A549 (cell line): ENCODE data around the gene SUPT4H1. TPM values are rescaled to one million over a fixed set of nuclear protein-coding genes. Genes with fewer than 3 reads are reported as not detected.
A peak's percentile ranks its signal among the peaks of the same experiment; 100 is the strongest.

Source experiments
- ATAC-seq, 2 experiments: fragments of 200-7000 bp in 1 of 2; fragments of >200 bp in 1 of 2; cut with Nextera tagmentation in 1 of 2; cut with Tn5 transposase in 1 of 2; 3 replicates each; pipeline versions ENCODE4 v1.8.0 to v1.9.1; 2018 to 2020; ENCODE audit warnings: mild to moderate bottlenecking in 1 of 2, moderate library complexity in 1 of 2
- CTCF ChIA-PET: fragments of 300-600 bp; sonication (Branson Sonifier 250); formaldehyde crosslinking; extraction: SDS; loops from one replicate; lab custom pipeline; 2021; ENCODE audit warnings: antibody characterized with exemption, inconsistent platforms; lab: Yijun Ruan, JAX
- POLR2A ChIA-PET: fragments of 350-600 bp; formaldehyde crosslinking; extraction: SDS; loops from one replicate; lab custom pipeline; 2021; ENCODE audit warnings: antibody characterized with exemption, inconsistent platforms; lab: Yijun Ruan, JAX
- DNase-seq, 2 experiments: peaks; one replicate each; pipeline versions ENCODE4 v3.0.0 to v3.0.0-alpha.2; 2011 to 2016; ENCODE audit warnings: low read depth in 1 of 2, low spot score in 1 of 2
- FAIRE-seq: peaks from 2 replicates; lab custom pipeline; 2011; peaks lifted over from hg19 to GRCh38; lab: Jason Lieb, UNC
- H3K27ac ChIP-seq, 2 experiments: fragments of >200 bp; sonication (Bioruptor Twin); formaldehyde crosslinking; 3 replicates each; pipeline ENCODE4 v1.5.1; 2016 to 2017
- H3K4me1 ChIP-seq: fragments of >200 bp; sonication (Bioruptor Twin); formaldehyde crosslinking; 3 replicates; pipeline ENCODE4 v1.6.1; 2016
- H3K4me2 ChIP-seq: fragments of >200 bp; sonication (Bioruptor Twin); formaldehyde crosslinking; 3 replicates; pipeline ENCODE4 v1.6.1; 2016
- H3K4me3 ChIP-seq: fragments of >200 bp; sonication (Bioruptor Twin); formaldehyde crosslinking; 3 replicates; pipeline ENCODE4 v1.5.1; 2016
- H3K9me3 ChIP-seq: fragments of >200 bp; sonication (Bioruptor Twin); formaldehyde crosslinking; 3 replicates; pipeline ENCODE4 v1.6.1; 2016
- BHLHE40 ChIP-seq: IDR thresholded peaks from 2 replicates; pipeline ENCODE4 v1.6.1; 2012; ENCODE audit warnings: low read depth, low read length, inconsistent platforms
- CEBPB ChIP-seq, 2 experiments: fragments of >200 bp in 1 of 2; sonication (Bioruptor Twin) in 1 of 2; formaldehyde crosslinking in 1 of 2; IDR thresholded peaks; 2 replicates each; pipeline ENCODE4 v1.6.1; 2012 to 2016
- CHD2 ChIP-seq: fragments of 150-350 bp; IDR thresholded peaks from 2 replicates; pipeline ENCODE4 v1.6.1; 2014; ENCODE audit warnings: low read length; ENCODE audit not compliant: partially characterized antibody
- CHD4 ChIP-seq: fragments of 200-600 bp; sonication (generic); IDR thresholded peaks from 2 replicates; pipeline ENCODE4 v1.6.1; 2016; ENCODE audit warnings: antibody characterized with exemption, mild to moderate bottlenecking, borderline replicate concordance
- EHMT2 ChIP-seq: fragments of 200-600 bp; sonication (generic); IDR thresholded peaks from 2 replicates; pipeline ENCODE4 v1.6.1; 2016; ENCODE audit warnings: antibody characterized with exemption, low read depth, mild to moderate bottlenecking, moderate library complexity
- EP300 ChIP-seq, 2 experiments: fragments of >200 bp; sonication (Bioruptor Twin); formaldehyde crosslinking; IDR thresholded peaks; 2 replicates in 1 of 2; 3 replicates in 1 of 2; pipeline ENCODE4 v1.6.1; 2016 to 2017
- FOSB ChIP-seq: fragments of 250-450 bp; sonication (Bioruptor Pico); IDR thresholded peaks from 2 replicates; pipeline ENCODE4 v1.5.0; 2020; ENCODE audit warnings: mild to moderate bottlenecking, moderate library complexity
- FOXS1 ChIP-seq: fragments of 250-450 bp; sonication (Bioruptor Pico); IDR thresholded peaks from 2 replicates; pipeline ENCODE4 v1.5.0; 2020; ENCODE audit warnings: mild to moderate bottlenecking, moderate library complexity
- GATA3 ChIP-seq: IDR thresholded peaks from 2 replicates; pipeline ENCODE4 v1.6.1; 2012; ENCODE audit warnings: borderline replicate concordance
- HDAC2 ChIP-seq: fragments of 200-600 bp; sonication (generic); IDR thresholded peaks from 2 replicates; pipeline ENCODE4 v1.6.1; 2016
- HEYL ChIP-seq: fragments of 250-450 bp; sonication (Bioruptor Pico); IDR thresholded peaks from 2 replicates; pipeline ENCODE4 v1.8.0; 2021; ENCODE audit warnings: mild to moderate bottlenecking, moderate library complexity
- HOXA7 ChIP-seq: fragments of 250-450 bp; sonication (Bioruptor Pico); IDR thresholded peaks from 2 replicates; pipeline ENCODE4 v1.5.0; 2020; ENCODE audit warnings: mild to moderate bottlenecking, moderate library complexity
- JUN ChIP-seq, 2 experiments: fragments of >200 bp; sonication (Bioruptor Twin); formaldehyde crosslinking; IDR thresholded peaks; 2 replicates in 1 of 2; 3 replicates in 1 of 2; pipeline ENCODE4 v1.6.1; 2016 to 2017
- JUNB ChIP-seq: fragments of >200 bp; sonication (Bioruptor Twin); formaldehyde crosslinking; IDR thresholded peaks from 2 replicates; pipeline ENCODE4 v1.6.1; 2016
- KDM1A ChIP-seq: fragments of 200-600 bp; sonication (generic); IDR thresholded peaks from 2 replicates; pipeline ENCODE4 v1.6.1; 2016; ENCODE audit warnings: low read depth, mild to moderate bottlenecking
- KDM5A ChIP-seq: fragments of 200-600 bp; sonication (generic); IDR thresholded peaks from 2 replicates; pipeline ENCODE4 v1.6.1; 2016; ENCODE audit warnings: antibody characterized with exemption, mild to moderate bottlenecking
- MYC ChIP-seq: IDR thresholded peaks from 2 replicates; pipeline ENCODE4 v1.6.1; 2012; ENCODE audit warnings: mild to moderate bottlenecking, inconsistent platforms, low read length, improper control_type of control experiment, borderline replicate concordance
- NFE2L2 ChIP-seq: fragments of 150-350 bp; conservative IDR thresholded peaks from 2 replicates; pipeline ENCODE4 v1.6.1; 2014; ENCODE audit warnings: low read length
- NPAS2 ChIP-seq: fragments of 250-450 bp; sonication (Bioruptor Pico); IDR thresholded peaks from 2 replicates; pipeline ENCODE4 v1.8.0; 2022; ENCODE audit warnings: mild to moderate bottlenecking, moderate library complexity, borderline replicate concordance
- RCOR1 ChIP-seq: fragments of 150-350 bp; IDR thresholded peaks from 2 replicates; pipeline ENCODE4 v1.6.1; 2014; ENCODE audit warnings: antibody characterized with exemption, low read length, low read depth
- SREBF2 ChIP-seq: fragments of 450-650 bp; IDR thresholded peaks from 2 replicates; pipeline ENCODE4 v1.6.1; 2014; ENCODE audit warnings: mild to moderate bottlenecking, moderate library complexity
- ZNF302 ChIP-seq: fragments of 250-450 bp; sonication (Bioruptor Pico); IDR thresholded peaks from 2 replicates; pipeline ENCODE4 v1.9.0; 2021; ENCODE audit warnings: inconsistent platforms, mild to moderate bottlenecking, moderate library complexity
- ZSCAN20 ChIP-seq: fragments of 250-450 bp; sonication (Bioruptor Pico); IDR thresholded peaks from 2 replicates; pipeline ENCODE4 v1.8.0; 2022; ENCODE audit warnings: mild to moderate bottlenecking, moderate library complexity
- WGBS: methylation state at CpG from one replicate; pipeline ENCODE4 v1.1.6; 2017; ENCODE audit errors: missing lambda C conversion rate; 5-methylcytosine and 5-hydroxymethylcytosine counted together
- polyA plus RNA-seq, 4 experiments: library from polyadenylated mRNA; depleted of rRNA in 3 of 4; stranded (reverse); fragments of >200 nt; fragmentation: RNase III in 1 of 4; extraction: RNeasy Plus Mini Kit Qiagen cat#74134 plus additional on column Dnase treatment in 1 of 4; gene quantifications; 2 replicates in 3 of 4; 3 replicates in 1 of 4; pipeline ENCODE4 v1.2.3, GENCODE V29; 2011 to 2017
- TF ChIP-seq, protein P1 (sequence below): fragments of >200 bp; sonication (Bioruptor Twin); formaldehyde crosslinking; IDR thresholded peaks from 2 replicates; pipeline ENCODE4 v1.6.1; 2016
- TF ChIP-seq, protein P2 (sequence below): fragments of 250-450 bp; sonication (Bioruptor Pico); IDR thresholded peaks from 2 replicates; pipeline ENCODE4 v1.5.0; 2021; ENCODE audit warnings: mild to moderate bottlenecking, moderate library complexity, borderline replicate concordance

Gene SUPT4H1
- polyA plus RNA-seq, 2 of the 4 experiments (the other 2 are of a cell fraction) = 123 to 241 TPM

DNA sequence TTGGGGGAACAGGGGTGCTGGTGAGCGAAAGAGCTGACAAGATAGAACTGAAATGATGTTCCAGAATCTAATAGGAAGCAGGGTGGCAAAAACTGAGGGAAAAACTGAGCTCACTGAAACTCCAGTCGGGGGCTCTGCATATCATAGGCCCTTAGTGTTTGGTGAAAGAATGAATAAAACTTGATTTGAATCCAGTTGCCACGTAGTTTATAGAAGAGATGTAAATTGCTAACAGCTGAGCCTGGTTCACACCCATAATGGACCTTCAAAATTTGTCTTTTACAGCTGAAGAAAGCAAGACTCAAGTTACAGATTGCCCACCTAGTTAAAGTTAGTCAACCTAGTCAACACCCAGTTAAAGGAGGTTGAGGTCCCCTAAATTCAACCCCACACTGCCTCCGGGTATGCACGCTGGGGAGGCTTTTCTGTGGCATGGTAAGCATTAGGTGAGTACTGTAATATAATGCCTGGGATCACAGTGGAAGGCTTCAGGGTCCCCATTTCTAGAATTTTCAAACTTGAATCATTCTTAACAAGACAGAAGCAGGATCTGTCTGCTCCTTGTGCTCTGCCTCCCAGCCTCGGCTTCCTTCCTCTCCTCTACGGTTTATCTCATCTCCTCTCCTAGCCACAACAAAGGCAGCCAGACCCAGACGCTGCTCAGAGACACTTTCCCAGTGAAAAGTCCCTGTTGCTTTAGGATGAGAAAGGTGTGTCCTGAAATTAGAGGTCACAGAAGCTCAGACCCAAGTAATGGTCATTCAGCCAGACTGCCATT lies 26.9 kb upstream of the SUPT4H1 start:
- H3K9me3 ChIP-seq = no peaks in the 10 kb centered on the region
- FAIRE-seq (no peak), ATAC-seq (no peak), DNase-seq (no peak)
- H3K4me1 ChIP-seq = peaks cover 68% of the 10 kb centered on the region
- ChIA-PET CTCF (interaction anchor here (0.8 to 6.3 kb wide), 11 partner anchors 10 to 356 kb away, joined by 3 to 31 read pairs (median 4); partner anchors contain the start of gene RNF43), POLR2A (interaction anchor here (1.8 kb wide), 1 partner anchor 27 kb away, joined by 6 read pairs; the partner anchor contains the start of gene SUPT4H1)
- TF ChIP-seq SREBF2 = no peak
- TF ChIP-seq ZSCAN20 (CRISPR knock-in tag) = no peak
- no peak for TF ChIP-seq NPAS2 (CRISPR knock-in tag)
- no peak for TF ChIP-seq FOXS1
- no peak for TF ChIP-seq ZNF302 (CRISPR knock-in tag)
- TF ChIP-seq RCOR1 = no peak
- no peak for TF ChIP-seq FOSB (CRISPR knock-in tag)
- TF ChIP-seq, protein P1, sequence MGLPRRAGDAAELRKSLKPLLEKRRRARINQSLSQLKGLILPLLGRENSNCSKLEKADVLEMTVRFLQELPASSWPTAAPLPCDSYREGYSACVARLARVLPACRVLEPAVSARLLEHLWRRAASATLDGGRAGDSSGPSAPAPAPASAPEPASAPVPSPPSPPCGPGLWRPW = no peak
- no peak for TF ChIP-seq KDM5A
- 80% methylated on average over 8 of the region's 8 CpGs for WGBS
- no peak overlapping the region for H3K4me2 ChIP-seq
- no peak overlapping the region for H3K4me3 ChIP-seq
- H3K27ac ChIP-seq = peak overlapping the region in 1 of 2 experiments; percentile 49; a peak in 3 of 6 replicates

DNA sequence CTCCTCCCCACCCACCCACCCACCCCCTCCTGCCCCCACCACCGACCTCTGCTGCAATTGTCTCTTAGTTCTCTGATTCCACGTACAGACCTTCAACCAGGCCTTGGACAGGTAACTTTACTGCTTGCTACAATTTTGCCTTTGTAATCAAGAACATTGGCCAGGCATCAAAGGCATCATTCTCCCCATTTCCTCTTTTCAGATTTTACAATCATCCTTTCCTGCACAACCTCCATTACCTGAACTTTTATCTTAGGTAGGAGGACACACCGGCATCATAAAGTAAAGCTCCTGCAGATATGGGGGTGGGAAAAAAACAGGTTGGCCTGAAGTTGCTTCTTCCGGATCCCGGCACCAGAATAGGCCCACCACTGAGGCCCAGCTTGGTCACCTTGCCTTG lies 25.7 kb upstream of the SUPT4H1 start:
- Histone ChIP-seq H3K4me2 (no peak overlapping the region), H3K27ac (peak overlapping the region in 1 of 2 experiments; percentile 22; a peak in 1 of 6 replicates), H3K4me3 (no peak overlapping the region), H3K9me3 (no peaks in the 10 kb centered on the region), H3K4me1 (peaks cover 56% of the 10 kb centered on the region)
- POLR2A ChIA-PET = no interaction called here
- TF ChIP-seq NPAS2 (CRISPR knock-in tag) (no peak), CHD4 (no peak), CEBPB (IDR thresholded peaks at IDR 0.05) (no peak), SREBF2 (no peak), KDM1A (no peak), CHD2 (no peak), HOXA7 (CRISPR knock-in tag) (no peak), KDM5A (no peak), MYC (no peak), EP300 (IDR thresholded peaks at IDR 0.05) (no peak), HDAC2 (no peak), FOSB (CRISPR knock-in tag) (no peak), HEYL (CRISPR knock-in tag) (no peak), NFE2L2 (no peak), JUNB (no peak), JUN (IDR thresholded peaks at IDR 0.05) (no peak), GATA3 (no peak), ZSCAN20 (CRISPR knock-in tag) (no peak), BHLHE40 (no peak)
- TF ChIP-seq, protein P1 = no peak
- CTCF ChIA-PET = interaction anchor here (1.0 to 6.3 kb wide), 5 partner anchors 9 to 60 kb away, joined by 3 to 31 read pairs (median 16); partner anchors contain the start of gene RNF43
- no peak for DNase-seq
- no peak for FAIRE-seq
- no peak for ATAC-seq
- WGBS = 88% methylated on average over 5 of the region's 5 CpGs

DNA sequence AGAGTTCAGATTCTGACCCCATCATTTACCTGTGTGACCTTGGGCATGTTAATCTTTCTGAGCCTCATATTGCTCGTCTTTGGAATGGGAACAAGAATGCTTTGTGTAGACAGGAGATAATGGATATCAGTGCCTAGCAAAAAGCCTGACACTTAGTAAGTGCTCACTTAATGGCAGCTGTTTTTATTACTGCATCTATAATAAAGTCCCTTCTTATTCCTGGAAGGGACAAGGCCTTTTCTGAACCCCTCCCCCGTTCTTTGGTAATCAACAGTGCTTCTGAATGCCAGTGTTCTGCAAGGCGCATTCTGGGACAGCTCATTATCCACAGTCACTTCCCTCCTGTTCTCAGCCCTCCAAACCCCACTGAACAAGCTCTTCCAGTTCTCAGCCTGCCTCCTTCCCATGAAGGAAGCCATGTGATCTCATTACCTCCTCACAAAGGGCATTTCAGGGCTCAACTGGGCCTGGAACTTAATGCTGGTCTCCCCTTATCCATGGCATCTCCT lies 25.1 kb upstream of the SUPT4H1 start:
- Histone ChIP-seq H3K4me3 (no peak overlapping the region), H3K4me2 (no peak overlapping the region), H3K4me1 (peaks cover 51% of the 10 kb centered on the region), H3K27ac (peak overlapping the region in 1 of 2 experiments; percentile 22; a peak in 1 of 6 replicates), H3K9me3 (no peaks in the 10 kb centered on the region)
- ATAC-seq = no peak
- no peak for DNase-seq
- CTCF ChIA-PET = interaction anchor here (1.5 to 6.3 kb wide), 4 partner anchors 13 to 71 kb away, joined by 5 to 31 read pairs (median 16); partner anchors contain the start of gene RNF43
- POLR2A ChIA-PET = no interaction called here
- FAIRE-seq = no peak
- 79% methylated on average over 3 of the region's 3 CpGs for WGBS
- TF ChIP-seq FOSB (CRISPR knock-in tag) = no peak
- no peak for TF ChIP-seq KDM1A
- TF ChIP-seq CHD4 = no peak
- TF ChIP-seq ZSCAN20 (CRISPR knock-in tag) = no peak
- TF ChIP-seq CEBPB (IDR thresholded peaks at IDR 0.05) = no peak
- TF ChIP-seq, protein P2, sequence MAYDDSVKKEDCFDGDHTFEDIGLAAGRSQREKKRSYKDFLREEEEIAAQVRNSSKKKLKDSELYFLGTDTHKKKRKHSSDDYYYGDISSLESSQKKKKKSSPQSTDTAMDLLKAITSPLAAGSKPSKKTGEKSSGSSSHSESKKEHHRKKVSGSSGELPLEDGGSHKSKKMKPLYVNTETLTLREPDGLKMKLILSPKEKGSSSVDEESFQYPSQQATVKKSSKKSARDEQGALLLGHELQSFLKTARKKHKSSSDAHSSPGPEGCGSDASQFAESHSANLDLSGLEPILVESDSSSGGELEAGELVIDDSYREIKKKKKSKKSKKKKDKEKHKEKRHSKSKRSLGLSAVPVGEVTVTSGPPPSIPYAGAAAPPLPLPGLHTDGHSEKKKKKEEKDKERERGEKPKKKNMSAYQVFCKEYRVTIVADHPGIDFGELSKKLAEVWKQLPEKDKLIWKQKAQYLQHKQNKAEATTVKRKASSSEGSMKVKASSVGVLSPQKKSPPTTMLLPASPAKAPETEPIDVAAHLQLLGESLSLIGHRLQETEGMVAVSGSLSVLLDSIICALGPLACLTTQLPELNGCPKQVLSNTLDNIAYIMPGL = no peak
- TF ChIP-seq SREBF2 = no peak
- TF ChIP-seq EHMT2 = no peak
